Spleen (tissue), 11 donors: ENCODE data around the gene FUT8. TPM values are rescaled to one million over a fixed set of nuclear protein-coding genes. Genes with fewer than 3 reads are reported as not detected.

Source experiments
- DNase-seq: peaks from one replicate; pipeline ENCODE4 v3.0.0-alpha.2; 2020
- H3K27ac ChIP-seq, 8 donors: fragments of 200-600 bp; sonication (generic) in 7 of 8; 1 replicate in 4 of 8; 2 replicates in 4 of 8; pipeline versions ENCODE4 v1.5.0 to v1.8.0; 2016 to 2021; ENCODE audit warnings: inconsistent platforms in 4 of 8, mild to moderate bottlenecking in 4 of 8, moderate library complexity in 1 of 8
- H3K27me3 ChIP-seq, 7 donors: fragments of 200-600 bp; sonication (generic) in 6 of 7; replicated peaks in 1 of 7; 1 replicate in 4 of 7; 2 replicates in 3 of 7; pipeline versions ENCODE4 v1.5.0 to v1.8.0; 2016 to 2021; ENCODE audit warnings: inconsistent platforms in 3 of 7, mild to moderate bottlenecking in 1 of 7
- H3K36me3 ChIP-seq, 6 donors: fragments of 200-600 bp; sonication (generic) in 5 of 6; 1 replicate in 4 of 6; 2 replicates in 2 of 6; pipeline versions ENCODE4 v1.5.0 to v1.8.0; 2016 to 2021; ENCODE audit warnings: inconsistent platforms in 2 of 6
- H3K4me1 ChIP-seq, 6 donors: fragments of 200-600 bp; sonication (generic) in 5 of 6; 1 replicate in 3 of 6; 2 replicates in 3 of 6; pipeline versions ENCODE4 v1.5.0 to v1.8.0; 2016 to 2021; ENCODE audit warnings: inconsistent platforms in 3 of 6
- H3K4me3 ChIP-seq, 8 donors: fragments of 200-600 bp; sonication (generic) in 7 of 8; 1 replicate in 4 of 8; 2 replicates in 4 of 8; pipeline versions ENCODE4 v1.5.0 to v1.8.0; 2016 to 2021; ENCODE audit warnings: inconsistent platforms in 4 of 8, mild to moderate bottlenecking in 4 of 8, moderate library complexity in 2 of 8
- H3K9me3 ChIP-seq, 8 donors: fragments of 200-600 bp; sonication (generic) in 7 of 8; 1 replicate in 4 of 8; 2 replicates in 4 of 8; pipeline versions ENCODE4 v1.5.0 to v1.8.0; 2016 to 2021; ENCODE audit warnings: inconsistent platforms in 4 of 8
- POLR2A ChIP-seq, 3 donors: fragments of 450-650 bp; IDR thresholded peaks; one replicate each; pipeline ENCODE4 v1.5.1; 2017; ENCODE audit warnings: antibody characterized with exemption in 3 of 3, mild to moderate bottlenecking in 1 of 3
- POLR2AphosphoS5 ChIP-seq, 3 donors: sonication (generic); formaldehyde crosslinking; IDR thresholded peaks; one replicate each; pipeline ENCODE4 v1.5.1; 2017; ENCODE audit warnings: antibody characterized with exemption in 3 of 3
- WGBS, 5 donors: extraction: QIAGEN DNeasy Blood & Tissue Kit in 3 of 5; methylation state at CpG; one replicate each; pipeline versions ENCODE4 v1.1.5 to v1.1.7; 2013 to 2018; 5-methylcytosine and 5-hydroxymethylcytosine counted together
- intact Hi-C: fragments of 100-400 bp; cut with DNase I; formaldehyde crosslinking; loops from one replicate; pipeline ENCODE4 v1.15.0; 2023; ENCODE audit warnings: low total_unique reads
- polyA plus RNA-seq, 3 donors: library from polyadenylated mRNA; stranded (reverse); fragments of 200-250 nt; gene quantifications; one replicate each; pipeline ENCODE4 v1.2.1, GENCODE V29; 2013
- total RNA-seq, 7 donors: library from RNA; depleted of rRNA in 3 of 7; stranded (reverse); fragments of >200 nt in 3 of 7; fragmentation: NEBNext Ultra II Directional in 4 of 7; extraction: Animal tissue kit (Norgen Biotek cat#: 25700) in 4 of 7; gene quantifications; one replicate each; pipeline versions ENCODE4 v1.1.0 to v1.2.1, GENCODE V29; 2016 to 2021
- TF ChIP-seq, protein P1 (sequence below), 11 experiments: fragments of 200-600 bp in 7 of 11; fragments of 450-650 bp in 4 of 11; sonication (generic) in 4 of 11; IDR thresholded peaks in 8 of 11; conservative IDR thresholded peaks in 3 of 11; 1 replicate in 7 of 11; 2 replicates in 4 of 11; pipeline versions ENCODE4 v1.4.0 to v1.8.0; 2016 to 2021; ENCODE audit warnings: antibody characterized with exemption in 11 of 11, inconsistent platforms in 4 of 11, mild to moderate bottlenecking in 1 of 11
- donor health status: healthy with polysubstance abuse.
- donor health status: DM: no; HTN: no; CAD: no; lungs with moderate emphysema.
- donor health status: DM: no; HTN: no; CAD: no.
- donor health status: Bipolar disorder and iron deficiency.
- donor health status: healthy.
- donor health status: DM: no; HTN: no; CAD: no.
- donor health status: DM: yes; HTN: yes; CAD: no.

FUT8 gene
- total and polyA plus RNA-seq, 10 donors = 9.4 to 75.1 (median 53.0) TPM

DNA sequence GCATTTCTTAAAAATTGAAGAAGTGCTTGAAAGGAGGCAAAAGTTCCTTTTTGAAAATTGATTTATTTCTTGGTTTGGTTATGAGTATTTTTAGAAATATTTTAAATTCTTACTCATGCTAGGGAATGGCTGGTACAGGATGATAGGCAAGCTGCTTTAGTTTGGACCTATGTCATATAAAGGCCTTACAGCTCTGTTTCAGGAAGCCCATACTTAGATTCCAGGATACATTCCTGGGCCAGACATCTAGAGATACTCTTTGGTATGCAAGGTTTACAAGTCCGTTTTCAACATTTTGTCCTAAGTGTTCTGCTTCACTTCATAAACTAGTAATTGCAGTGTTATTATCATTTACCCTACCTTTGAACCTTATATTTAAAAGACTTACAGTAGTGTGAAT is 186.8 kb downstream of the FUT8 start:
- H3K27ac ChIP-seq = no peak overlapping the region
- intact Hi-C loops = no loop called here
- no peak overlapping the region for H3K4me3 ChIP-seq
- no peaks in the 10 kb centered on the region for H3K27me3 ChIP-seq
- H3K9me3 ChIP-seq = no peaks in the 10 kb centered on the region
- DNase-seq = no peak
- H3K36me3 ChIP-seq = peaks cover 0 to 4% (median 0%) of the 10 kb centered on the region in 6 donors
- TF ChIP-seq POLR2AphosphoS5 (IDR thresholded peaks at IDR 0.05) = no peak
- TF ChIP-seq, protein P1, sequence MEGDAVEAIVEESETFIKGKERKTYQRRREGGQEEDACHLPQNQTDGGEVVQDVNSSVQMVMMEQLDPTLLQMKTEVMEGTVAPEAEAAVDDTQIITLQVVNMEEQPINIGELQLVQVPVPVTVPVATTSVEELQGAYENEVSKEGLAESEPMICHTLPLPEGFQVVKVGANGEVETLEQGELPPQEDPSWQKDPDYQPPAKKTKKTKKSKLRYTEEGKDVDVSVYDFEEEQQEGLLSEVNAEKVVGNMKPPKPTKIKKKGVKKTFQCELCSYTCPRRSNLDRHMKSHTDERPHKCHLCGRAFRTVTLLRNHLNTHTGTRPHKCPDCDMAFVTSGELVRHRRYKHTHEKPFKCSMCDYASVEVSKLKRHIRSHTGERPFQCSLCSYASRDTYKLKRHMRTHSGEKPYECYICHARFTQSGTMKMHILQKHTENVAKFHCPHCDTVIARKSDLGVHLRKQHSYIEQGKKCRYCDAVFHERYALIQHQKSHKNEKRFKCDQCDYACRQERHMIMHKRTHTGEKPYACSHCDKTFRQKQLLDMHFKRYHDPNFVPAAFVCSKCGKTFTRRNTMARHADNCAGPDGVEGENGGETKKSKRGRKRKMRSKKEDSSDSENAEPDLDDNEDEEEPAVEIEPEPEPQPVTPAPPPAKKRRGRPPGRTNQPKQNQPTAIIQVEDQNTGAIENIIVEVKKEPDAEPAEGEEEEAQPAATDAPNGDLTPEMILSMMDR (IDR thresholded peaks at IDR 0.05 in 8 of 11, conservative IDR thresholded peaks at IDR 0.05 in 3 of 11) = no peak
- no peak for TF ChIP-seq POLR2A (IDR thresholded peaks at IDR 0.05)
- 0 to 31% (median 0%) methylated on average over 1 of the region's 1 CpG for WGBS, 5 donors
- H3K4me1 ChIP-seq = peaks cover 0 to 2% (median 0%) of the 10 kb centered on the region in 6 donors

DNA sequence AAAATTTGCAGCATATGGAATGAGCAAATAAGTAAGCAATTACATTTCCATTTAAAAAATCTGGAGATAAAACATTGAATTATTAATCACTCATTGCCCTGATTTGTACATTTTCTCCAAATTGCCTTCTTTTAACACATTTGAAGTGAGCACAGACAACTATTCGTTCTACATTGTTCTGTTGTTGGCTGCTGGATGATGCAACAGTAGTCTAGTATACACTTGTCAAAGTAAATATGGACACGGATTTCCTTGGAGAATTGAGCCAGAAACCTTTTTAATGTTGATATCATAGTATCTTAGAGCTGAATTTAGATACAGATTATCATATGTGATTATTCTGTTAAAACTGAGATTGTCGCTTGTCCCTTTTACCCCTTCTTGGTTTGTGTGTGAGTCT is 188.2 kb downstream of the FUT8 start:
- intact Hi-C loops = loop anchor here (10.0 kb wide), 1 partner anchor 376 kb away; no protein-coding TSS in a partner anchor
- Histone ChIP-seq H3K27me3 (no peaks in the 10 kb centered on the region), H3K4me3 (no peak overlapping the region), H3K27ac (no peak overlapping the region), H3K36me3 (no peaks in the 10 kb centered on the region), H3K9me3 (no peaks in the 10 kb centered on the region), H3K4me1 (peaks cover 0 to 15% (median 0%) of the 10 kb centered on the region in 6 donors)
- DNase-seq = no peak
- TF ChIP-seq, protein P1 (IDR thresholded peaks at IDR 0.05 in 8 of 11, conservative IDR thresholded peaks at IDR 0.05 in 3 of 11) = no peak
- TF ChIP-seq POLR2AphosphoS5 (IDR thresholded peaks at IDR 0.05) (no peak), POLR2A (IDR thresholded peaks at IDR 0.05) (no peak)
- 90 to 96% (median 94%) methylated on average over 3 of the region's 3 CpGs for WGBS, 5 donors

GRCh38 chr14:65604535-65604934 is 192.0 kb downstream of the FUT8 start:
- intact Hi-C loops = loop anchor here (10.0 kb wide), 1 partner anchor 380 kb away; no protein-coding TSS in a partner anchor
- no peak for TF ChIP-seq POLR2AphosphoS5 (IDR thresholded peaks at IDR 0.05)
- TF ChIP-seq POLR2A (IDR thresholded peaks at IDR 0.05) = no peak
- H3K36me3 ChIP-seq = no peaks in the 10 kb centered on the region

DNA sequence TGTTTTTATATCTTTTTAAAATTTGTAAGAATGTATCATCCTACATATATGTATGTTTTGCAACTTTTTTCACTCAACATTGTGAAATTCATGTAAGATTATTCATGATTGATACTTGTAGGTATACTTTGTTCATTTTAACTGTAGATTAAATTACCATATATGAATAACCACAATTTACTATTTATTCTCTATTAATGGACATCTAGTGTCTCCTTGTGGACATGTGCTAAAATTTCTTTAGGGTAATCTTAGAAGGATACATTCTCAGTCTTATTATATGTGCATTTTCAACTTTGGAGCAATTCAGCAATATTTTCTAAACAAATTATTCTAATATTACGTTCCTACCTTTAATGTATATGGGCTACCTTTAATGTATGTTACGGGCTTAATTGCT is 192.4 kb downstream of the FUT8 start:
- no peak overlapping the region for H3K4me3 ChIP-seq
- H3K27ac ChIP-seq = peak overlapping the region in 2 of 8 donors; percentile 12 to 29
- H3K27me3 ChIP-seq = no peaks in the 10 kb centered on the region
- intact Hi-C loops = loop anchor here (10.0 kb wide), 1 partner anchor 380 kb away; no protein-coding TSS in a partner anchor
- H3K9me3 ChIP-seq = no peaks in the 10 kb centered on the region
- 45 to 76% (median 51%) methylated on average over 2 of the region's 2 CpGs for WGBS, 5 donors
- TF ChIP-seq POLR2AphosphoS5 (IDR thresholded peaks at IDR 0.05) (no peak), POLR2A (IDR thresholded peaks at IDR 0.05) (no peak)
- TF ChIP-seq, protein P1 (IDR thresholded peaks at IDR 0.05 in 8 of 11, conservative IDR thresholded peaks at IDR 0.05 in 3 of 11) = peak in 4 of 11 experiments; percentile 7 to 25 (median 18)
- no peaks in the 10 kb centered on the region for H3K36me3 ChIP-seq
- H3K4me1 ChIP-seq = peaks cover 0 to 15% (median 0%) of the 10 kb centered on the region in 6 donors
- DNase-seq = no peak

More at GRCh38 chr14:65604535-65604934, 192.0 kb downstream of the FUT8 start:
- no peak overlapping the region for H3K4me3 ChIP-seq
- H3K9me3 ChIP-seq = no peaks in the 10 kb centered on the region
- no peak for DNase-seq
- peaks cover 0 to 15% (median 0%) of the 10 kb centered on the region in 6 donors for H3K4me1 ChIP-seq
- H3K27ac ChIP-seq = peak overlapping the region in 4 of 8 donors; percentile 5 to 29 (median 18)
- H3K27me3 ChIP-seq = no peaks in the 10 kb centered on the region
